Body of pancreas (tissue), 4 donors: ENCODE results near the gene FCHO1. TPM values are rescaled to one million over a fixed set of nuclear protein-coding genes. Genes with fewer than 3 reads are reported as not detected.

Source experiments
- ATAC-seq: fragments of 150-250 bp; one replicate; pipeline ENCODE4 v1.9.1; 2016
- DNase-seq, 4 donors: peaks; one replicate each; pipeline ENCODE4 v3.0.0-alpha.2; 2019
- H3K27ac ChIP-seq, 4 donors: fragments of 200-600 bp; sonication (generic); 1 replicate in 3 of 4; 2 replicates in 1 of 4; pipeline versions ENCODE4 v1.5.1 to v1.6.1; 2016 to 2019; ENCODE audit warnings: mild to moderate bottlenecking in 1 of 4, mixed read lengths in 1 of 4, moderate library complexity in 1 of 4
- H3K27me3 ChIP-seq, 2 donors: fragments of 200-600 bp; sonication (generic); one replicate each; pipeline ENCODE4 v1.6.0; 2016; ENCODE audit warnings: mild to moderate bottlenecking in 1 of 2
- H3K36me3 ChIP-seq, 2 donors: fragments of 200-600 bp; sonication (generic); replicated peaks in 1 of 2; 2 replicates each; pipeline ENCODE4 v1.5.1; 2016; ENCODE audit warnings: low read depth in 2 of 2; ENCODE audit not compliant: insufficient read depth in 1 of 2
- H3K4me1 ChIP-seq: fragments of 200-600 bp; sonication (generic); one replicate; pipeline ENCODE4 v1.6.0; 2016
- H3K4me3 ChIP-seq, 2 donors: fragments of 200-600 bp; sonication (generic); 1 replicate in 1 of 2; 2 replicates in 1 of 2; pipeline ENCODE4 v1.5.1; 2016 to 2019
- H3K9me3 ChIP-seq, 3 donors: fragments of 200-600 bp; sonication (generic); 1 replicate in 2 of 3; 2 replicates in 1 of 3; pipeline ENCODE4 v1.5.1; 2016
- CTCF ChIP-seq, 7 experiments: fragments of 450-650 bp in 4 of 7; fragments of 200-600 bp in 3 of 7; sonication (generic) in 3 of 7; IDR thresholded peaks; one replicate each; pipeline ENCODE4 v1.5.1; 2016 to 2019; ENCODE audit warnings: antibody characterized with exemption in 7 of 7
- POLR2A ChIP-seq, 3 donors: fragments of 450-650 bp; IDR thresholded peaks; one replicate each; pipeline ENCODE4 v1.6.1; 2016; ENCODE audit warnings: antibody characterized with exemption in 3 of 3, mild to moderate bottlenecking in 2 of 3
- WGBS, 2 donors: methylation state at CpG; one replicate each; pipeline ENCODE4 v1.1.5; 2017; 5-methylcytosine and 5-hydroxymethylcytosine counted together
- intact Hi-C: fragments of 100-400 bp; cut with DNase I; formaldehyde crosslinking; loops from one replicate; pipeline ENCODE4 v1.15.1; 2023
- total RNA-seq, 2 donors: library from RNA; depleted of rRNA; stranded (reverse); fragments of >200 nt; gene quantifications; one replicate each; pipeline ENCODE4 v1.1.0, GENCODE V29; 2016

The FCHO1 gene
- total RNA-seq, 2 donors from 2014 or later: 1.6 TPM; not detected in 1

GRCh38 chr19:17725422-17726078, 25.7 kb upstream of the FCHO1 start:
- DNase-seq: no peak
- Histone ChIP-seq H3K27me3 (no peaks in the 10 kb centered on the region), H3K4me3 (no peak overlapping the region), H3K36me3 (peaks cover 6 to 12% of the 10 kb centered on the region in 2 donors), H3K4me1 (peaks cover 12% of the 10 kb centered on the region), H3K9me3 (no peaks in the 10 kb centered on the region), H3K27ac (no peak overlapping the region)
- 88 to 93% methylated on average over 10 to 11 of the region's 21 CpGs for WGBS, 2 donors
- no peak for ATAC-seq
- TF ChIP-seq CTCF (IDR thresholded peaks at IDR 0.05) (no peak), POLR2A (IDR thresholded peaks at IDR 0.05) (no peak)
- intact Hi-C loops: no loop called here

DNA sequence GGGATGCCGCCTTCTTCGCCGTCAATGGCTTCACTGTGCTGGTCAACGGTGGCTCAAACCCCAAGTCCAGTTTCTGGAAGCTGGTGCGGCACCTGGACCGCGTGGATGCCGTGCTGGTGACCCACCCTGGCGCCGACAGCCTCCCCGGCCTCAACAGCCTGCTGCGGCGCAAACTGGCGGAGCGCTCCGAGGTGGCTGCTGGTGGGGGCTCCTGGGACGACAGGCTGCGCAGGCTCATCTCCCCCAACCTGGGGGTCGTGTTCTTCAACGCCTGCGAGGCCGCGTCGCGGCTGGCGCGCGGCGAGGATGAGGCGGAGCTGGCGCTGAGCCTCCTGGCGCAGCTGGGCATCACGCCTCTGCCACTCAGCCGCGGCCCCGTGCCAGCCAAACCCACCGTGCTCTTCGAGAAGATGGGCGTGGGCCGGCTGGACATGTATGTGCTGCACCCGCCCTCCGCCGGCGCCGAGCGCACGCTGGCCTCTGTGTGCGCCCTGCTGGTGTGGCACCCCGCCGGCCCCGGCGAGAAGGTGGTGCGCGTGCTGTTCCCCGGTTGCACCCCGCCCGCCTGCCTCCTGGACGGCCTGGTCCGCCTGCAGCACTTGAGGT, 25.0 kb upstream of the FCHO1 start:
- Histone ChIP-seq H3K4me3 (no peak overlapping the region), H3K4me1 (peaks cover 5% of the 10 kb centered on the region), H3K9me3 (no peaks in the 10 kb centered on the region), H3K36me3 (peaks cover 6 to 12% of the 10 kb centered on the region in 2 donors), H3K27ac (no peak overlapping the region), H3K27me3 (no peaks in the 10 kb centered on the region)
- ATAC-seq (no peak), DNase-seq (no peak)
- intact Hi-C loops: no loop called here
- WGBS, 2 donors: 95% methylated on average over 59 of the region's 59 CpGs; no CpG with 5 or more reads in 1 of the 2 donors
- TF ChIP-seq CTCF (IDR thresholded peaks at IDR 0.05) (no peak), POLR2A (IDR thresholded peaks at IDR 0.05) (no peak)

- H3K4me3 ChIP-seq: no peak overlapping the region
- DNase-seq (no peak), ATAC-seq (peak; percentile 17)
- H3K27ac ChIP-seq: no peak overlapping the region
- intact Hi-C loops: no loop called here
- WGBS, 2 donors: 93 to 98% methylated on average over 11 to 26 of the region's 62 CpGs
- H3K36me3 ChIP-seq: peaks cover 6 to 12% of the 10 kb centered on the region in 2 donors
- no peaks in the 10 kb centered on the region for H3K27me3 ChIP-seq
- no peaks in the 10 kb centered on the region for H3K9me3 ChIP-seq
- H3K4me1 ChIP-seq: no peaks in the 10 kb centered on the region
- TF ChIP-seq POLR2A (IDR thresholded peaks at IDR 0.05) (no peak), CTCF (IDR thresholded peaks at IDR 0.05) (no peak)
Observed at GRCh38 chr19:17726964-17727773, 24.1 kb upstream of the FCHO1 start.

DNA sequence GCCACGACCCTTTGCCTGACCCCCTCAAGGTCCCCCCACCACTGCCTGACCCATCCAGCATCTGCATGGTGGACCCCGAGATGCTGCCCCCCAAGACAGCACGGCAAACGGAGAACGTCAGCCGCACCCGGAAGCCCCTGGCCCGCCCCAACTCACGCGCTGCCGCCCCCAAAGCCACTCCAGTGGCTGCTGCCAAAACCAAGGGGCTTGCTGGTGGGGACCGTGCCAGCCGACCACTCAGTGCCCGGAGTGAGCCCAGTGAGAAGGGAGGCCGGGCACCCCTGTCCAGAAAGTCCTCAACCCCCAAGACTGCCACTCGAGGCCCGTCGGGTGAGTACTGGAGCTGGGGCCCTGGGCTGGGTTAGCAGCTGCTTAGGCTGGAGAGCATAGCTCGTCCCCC, 23.4 kb upstream of the FCHO1 start:
- ATAC-seq: no peak

More for the DNA sequence above, 23.4 kb upstream of the FCHO1 start:
- Histone ChIP-seq H3K27me3 (no peaks in the 10 kb centered on the region), H3K27ac (no peak overlapping the region), H3K4me1 (no peaks in the 10 kb centered on the region), H3K4me3 (no peak overlapping the region), H3K9me3 (no peaks in the 10 kb centered on the region), H3K36me3 (peaks cover 6 to 12% of the 10 kb centered on the region in 2 donors)
- TF ChIP-seq POLR2A (IDR thresholded peaks at IDR 0.05): no peak
- TF ChIP-seq CTCF (IDR thresholded peaks at IDR 0.05): no peak
- WGBS, 2 donors: 92 to 100% methylated on average over 8 to 19 of the region's 19 CpGs
- no peak for DNase-seq
- intact Hi-C loops: no loop called here
